Stimulated activated CD8-positive, alpha-beta memory T cell treated with anti-CD3 and anti-CD28 coated beads, Interleukin-2, amount 100 ng/mL, for 1 hour (primary cell): ENCODE measurements around the gene RBMS3.
"Not testable (repeated sequence)": the region's sequence is repeated elsewhere in the genome, so short reads cannot be mapped to it uniquely, and the experiment has no call there.

Experiments used
- DNase-seq, 2 donors: peaks; one replicate each; pipeline ENCODE4 v3.0.0-alpha.2; 2020; ENCODE audit warnings: low read depth in 2 of 2

The RBMS3 gene

DNA sequence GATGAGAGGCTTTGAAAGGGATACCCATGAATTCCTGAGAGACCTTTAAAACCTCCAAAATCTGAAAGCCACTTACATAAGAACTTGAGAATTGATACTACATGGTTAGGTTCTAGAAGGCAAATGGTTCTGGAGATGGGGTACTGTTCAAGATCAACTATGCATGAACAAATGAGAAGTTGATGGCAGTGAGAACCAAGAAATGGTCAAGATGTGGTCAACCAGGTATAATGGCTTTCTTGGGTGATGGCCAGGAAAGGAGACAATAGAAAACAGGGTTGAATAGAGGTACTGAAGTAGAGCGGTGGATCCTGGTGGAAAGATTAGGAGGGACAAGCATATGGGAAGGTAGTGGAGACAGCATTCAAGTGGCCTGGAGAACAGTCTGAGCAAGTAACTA is 200.4 kb downstream of the RBMS3 start:
- no peak for DNase-seq

DNA sequence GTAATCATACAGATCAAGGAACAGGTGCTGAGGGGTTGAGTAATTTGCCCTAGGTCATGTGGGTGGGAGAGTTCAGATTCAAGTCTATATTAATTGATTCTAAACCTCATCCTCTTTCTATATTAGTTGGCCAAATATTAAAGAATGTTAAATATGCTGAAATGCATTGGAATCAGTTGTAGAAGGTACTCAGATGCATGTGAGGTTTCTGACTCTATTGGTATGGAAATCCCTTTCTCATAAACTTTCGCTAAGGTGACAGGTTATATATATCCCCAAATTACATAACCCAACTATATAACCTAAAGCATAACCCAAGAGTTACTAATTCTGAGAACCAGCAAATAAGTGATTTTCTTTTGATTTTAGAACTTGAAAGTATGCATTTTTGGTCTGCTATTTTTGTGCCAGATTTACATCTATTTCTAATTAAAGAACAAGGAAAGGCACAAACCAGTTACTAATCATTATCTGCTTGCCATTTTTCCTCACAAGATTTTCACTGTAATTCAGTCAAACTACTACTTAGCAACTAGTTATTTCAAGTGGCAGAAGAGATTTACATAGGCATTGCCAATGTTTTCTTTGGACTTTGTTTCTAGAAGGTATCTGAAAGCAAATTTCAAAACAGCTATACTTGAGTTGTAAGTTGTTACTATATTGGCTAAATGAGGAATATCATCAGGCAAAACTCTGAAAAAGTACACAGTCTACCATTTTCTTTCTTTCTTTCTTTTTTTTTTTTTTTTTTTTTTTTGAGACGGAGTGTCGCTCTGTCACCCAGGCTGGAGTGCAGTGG is 201.3 kb downstream of the RBMS3 start:
- no peak for DNase-seq

DNA sequence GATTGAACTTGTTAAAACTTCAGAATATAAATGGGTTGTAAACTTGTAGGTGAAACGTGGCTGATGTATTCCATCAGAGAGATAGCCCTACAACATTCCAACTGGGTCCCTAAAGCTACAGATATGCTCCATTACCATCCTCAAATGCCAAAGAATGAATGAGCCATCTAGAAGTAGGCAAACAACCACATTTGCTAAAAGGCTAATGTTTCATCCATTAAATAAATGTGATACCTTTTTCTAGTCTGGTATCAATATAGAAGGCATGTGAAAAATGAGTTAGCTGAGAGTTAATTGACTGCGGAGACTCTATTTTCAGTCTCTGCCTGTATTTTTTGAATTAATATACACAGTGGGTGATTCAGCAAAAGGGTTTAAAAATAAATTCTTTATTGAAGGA is 203.8 kb downstream of the RBMS3 start:
- DNase-seq = no peak

DNA sequence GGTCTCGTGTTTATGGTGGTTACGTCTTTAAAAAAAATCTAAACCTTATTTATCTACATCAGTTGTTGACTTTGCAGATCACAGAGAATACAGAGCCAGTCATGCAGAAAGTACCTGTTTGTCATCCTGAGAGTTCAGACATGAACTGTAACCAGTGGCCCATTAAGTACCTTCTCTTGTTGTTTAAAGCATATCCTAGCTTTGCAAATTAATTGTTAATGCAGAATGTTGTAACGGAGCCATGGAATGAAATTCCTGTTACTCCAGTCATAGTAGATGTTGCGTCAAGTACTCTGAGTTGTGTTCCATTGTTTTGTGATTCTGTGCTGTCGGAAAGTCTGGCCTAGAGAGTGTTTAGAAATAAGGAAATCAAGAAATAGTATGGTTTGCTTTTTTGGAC is 205.2 kb downstream of the RBMS3 start:
- no peak for DNase-seq

DNA sequence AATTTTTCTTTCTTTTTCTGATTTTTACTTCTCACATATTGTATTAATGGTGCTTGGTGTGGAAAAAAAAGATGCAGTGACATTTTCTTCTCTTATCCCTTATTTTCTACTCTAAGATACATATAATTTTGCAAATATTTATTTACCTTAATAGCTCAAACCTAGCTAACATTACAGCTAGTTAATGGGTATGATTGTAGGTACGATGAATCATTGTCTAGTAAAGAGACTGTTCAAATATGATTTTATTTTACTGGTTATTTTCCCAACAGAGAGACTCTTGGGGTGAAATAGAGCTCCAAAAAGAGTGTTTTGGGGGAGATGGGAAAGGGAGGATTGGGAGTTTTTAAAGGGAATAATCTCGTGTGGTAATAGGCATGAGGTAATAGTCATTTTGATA is 206.0 kb downstream of the RBMS3 start:
- no peak for DNase-seq

DNA sequence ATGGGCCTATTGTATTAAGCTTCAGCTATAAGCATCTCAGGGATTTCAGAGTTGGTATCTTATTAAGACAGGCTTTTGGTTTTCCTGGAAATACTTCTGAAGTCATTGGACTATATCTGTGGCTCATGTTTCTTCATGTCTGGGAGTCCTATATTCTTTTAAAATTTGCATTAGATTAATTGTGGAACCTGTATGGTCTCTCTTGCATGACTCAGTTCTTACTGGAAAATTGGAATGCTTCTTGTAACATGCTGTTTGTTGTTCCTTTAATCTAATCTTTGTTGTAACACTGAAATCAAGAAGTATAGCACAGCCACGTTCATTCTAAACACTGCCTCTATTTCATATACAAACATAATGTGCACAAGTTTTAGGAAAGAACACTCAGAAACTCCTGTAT is 208.1 kb downstream of the RBMS3 start:
- DNase-seq = no peak

DNA sequence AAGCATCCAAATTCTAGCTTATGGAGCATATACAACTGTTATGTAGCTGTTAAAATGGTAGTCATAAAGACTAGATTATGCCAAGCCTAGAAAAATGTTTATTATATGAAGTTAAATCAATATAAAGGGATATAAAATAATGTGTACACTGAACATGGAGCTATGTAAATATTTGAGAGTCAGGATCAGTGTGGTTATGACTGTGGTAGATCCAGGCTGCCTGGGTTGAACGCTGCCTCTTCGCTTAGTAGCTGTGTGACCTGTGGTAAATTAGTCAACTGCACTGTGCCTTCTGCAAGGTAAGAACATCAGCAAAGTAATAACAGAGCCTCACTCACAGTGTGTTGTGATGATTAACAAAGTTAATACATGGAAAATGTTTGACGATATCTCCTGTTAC is 212.2 kb downstream of the RBMS3 start:
- no peak for DNase-seq

DNA sequence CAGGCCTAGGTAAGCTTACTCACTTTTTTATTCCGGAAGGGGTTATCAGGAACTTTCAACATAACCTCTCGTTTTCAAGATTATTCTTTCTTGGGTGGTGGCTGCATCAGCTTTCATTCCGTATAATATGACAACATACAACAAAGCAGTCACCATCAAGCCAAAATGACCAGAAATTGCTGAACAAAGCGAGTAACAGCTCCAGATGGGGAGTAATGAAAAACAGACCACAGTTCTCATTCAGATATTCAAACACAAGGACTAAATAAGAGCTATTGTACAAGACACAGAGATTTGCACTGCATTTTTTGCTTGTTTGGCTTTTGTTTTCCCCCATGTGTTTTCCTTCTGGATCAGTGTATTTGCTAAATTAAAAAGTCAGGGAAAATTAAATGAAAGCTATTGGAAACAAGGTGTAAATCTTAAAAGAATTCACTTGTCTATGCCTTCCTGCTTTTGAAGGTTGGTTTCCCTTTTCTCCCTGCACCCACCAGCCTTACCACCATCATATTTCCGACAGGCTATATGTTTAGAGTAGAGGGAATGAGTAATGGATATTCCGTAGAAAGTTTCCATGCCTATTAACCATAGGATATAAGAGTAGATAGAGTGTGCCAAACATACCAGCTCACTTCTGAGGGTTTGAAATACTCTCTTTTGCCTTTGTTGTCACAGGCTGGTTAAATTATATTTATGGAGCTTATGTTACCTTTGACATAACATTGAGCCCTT is 213.6 kb downstream of the RBMS3 start:
- DNase-seq = no peak

DNA sequence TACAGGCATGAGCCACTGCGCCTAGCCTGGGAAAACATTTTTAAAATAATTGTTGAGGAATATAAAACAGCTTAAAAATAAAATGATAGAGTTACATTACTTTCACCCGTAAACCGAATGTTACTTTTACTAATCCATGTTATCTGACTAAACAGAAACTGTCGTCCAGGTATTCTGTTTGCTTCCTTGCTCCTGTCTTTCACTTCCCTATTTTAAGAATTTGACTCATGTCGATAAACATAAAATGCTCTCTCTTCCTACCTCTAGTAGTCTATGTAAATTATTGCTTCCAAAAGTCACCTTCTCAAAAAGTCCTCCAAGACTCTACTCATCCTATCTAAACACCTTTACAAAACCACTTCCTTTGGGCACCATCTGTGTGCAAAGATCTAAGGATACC is 216.4 kb downstream of the RBMS3 start:
- no peak for DNase-seq

DNA sequence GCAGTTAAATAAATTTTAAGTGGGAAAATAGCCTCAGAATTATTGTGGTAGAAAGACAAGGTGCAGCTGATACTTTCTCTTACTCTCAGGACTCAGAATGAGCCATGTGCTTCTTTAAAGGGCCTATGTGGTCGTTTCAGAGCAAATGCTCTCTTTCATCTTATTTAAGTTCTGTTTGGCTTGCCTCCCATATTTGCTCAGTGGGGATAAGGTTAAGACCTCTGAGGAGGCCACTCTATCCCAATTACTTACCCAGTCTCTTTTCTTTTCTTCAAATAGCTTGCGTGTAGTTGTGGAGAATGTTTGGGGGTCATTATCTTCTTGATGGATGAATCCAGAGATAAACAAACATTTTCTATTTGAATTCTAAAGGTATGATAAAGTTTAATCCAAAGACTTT is 221.9 kb downstream of the RBMS3 start:
- DNase-seq = no peak

DNA sequence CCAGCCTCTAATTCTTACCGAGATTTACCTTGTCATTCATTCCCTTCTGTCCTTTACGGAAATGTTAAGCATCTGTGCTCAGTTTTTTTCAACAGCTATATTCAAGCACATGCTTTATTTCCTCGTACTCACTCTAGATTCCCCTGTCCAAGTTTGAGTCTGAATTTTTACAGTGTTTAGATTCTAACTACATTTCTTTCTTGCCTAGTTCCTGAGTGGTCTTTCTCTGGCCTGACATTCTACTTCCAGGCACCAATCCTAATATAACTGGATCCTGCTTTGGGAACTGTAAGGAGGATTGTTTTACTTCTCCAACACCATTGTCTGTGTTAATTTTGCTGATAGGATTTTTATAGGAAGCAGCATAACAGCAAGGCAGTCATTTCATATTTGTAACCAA is 222.4 kb downstream of the RBMS3 start:
- no peak for DNase-seq

DNA sequence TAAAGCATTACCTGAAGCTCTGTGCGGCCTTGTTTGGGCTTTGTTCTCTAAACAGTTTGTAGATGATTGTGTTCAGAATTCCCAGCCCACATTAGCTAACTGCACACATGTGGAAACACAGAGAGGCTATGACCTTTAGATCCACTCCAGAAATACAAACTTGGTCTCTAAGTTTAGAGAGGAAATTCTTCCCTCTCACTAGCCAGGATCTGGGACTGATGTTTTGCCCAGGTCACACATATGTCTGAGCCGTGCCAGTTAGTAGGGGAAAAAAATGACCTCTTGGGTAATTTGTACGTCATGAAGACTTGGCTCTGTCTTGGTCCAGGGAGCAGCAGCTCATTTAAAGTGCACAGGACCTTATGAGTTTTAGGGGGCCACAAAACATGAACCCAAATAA is 223.1 kb downstream of the RBMS3 start:
- DNase-seq = no peak

DNA sequence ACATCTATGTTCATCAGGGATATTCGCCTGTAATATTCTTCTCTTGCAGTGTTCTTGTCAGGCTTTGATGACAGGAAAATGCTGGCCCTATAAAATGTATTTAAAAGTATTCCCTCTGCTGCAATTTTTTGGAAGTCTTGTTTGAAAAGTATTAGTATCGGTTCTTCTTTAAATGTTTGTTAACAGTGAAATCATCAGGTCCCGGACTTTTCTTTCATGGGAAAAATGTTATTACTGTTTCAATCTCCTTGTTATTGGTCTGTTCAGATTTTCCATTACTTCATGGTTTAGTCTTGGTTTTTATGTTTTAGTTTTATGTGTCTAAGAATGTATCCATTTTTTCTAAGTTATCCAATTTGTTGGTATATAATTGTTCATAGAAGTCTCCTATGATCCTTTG is 225.6 kb downstream of the RBMS3 start:
- no peak for DNase-seq

DNA sequence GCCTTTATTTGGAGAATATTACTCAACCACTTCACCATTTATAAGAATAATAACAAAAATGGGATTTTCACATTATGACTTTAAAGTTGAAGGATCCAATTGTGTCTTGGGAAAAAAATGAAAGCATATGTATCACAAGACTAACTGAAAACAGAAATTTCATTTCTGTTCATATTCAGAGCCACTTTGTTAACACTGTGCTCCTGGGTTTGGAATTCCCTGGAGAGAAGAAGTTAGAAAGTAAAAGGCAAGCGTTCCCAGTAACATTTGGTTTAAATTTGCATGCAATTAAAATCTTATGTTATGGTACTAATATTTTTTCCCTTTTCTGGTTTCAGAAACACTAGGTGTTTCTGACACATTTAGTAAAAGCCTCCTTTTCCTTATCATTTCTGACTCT is 230.8 kb downstream of the RBMS3 start:
- DNase-seq = no peak

DNA sequence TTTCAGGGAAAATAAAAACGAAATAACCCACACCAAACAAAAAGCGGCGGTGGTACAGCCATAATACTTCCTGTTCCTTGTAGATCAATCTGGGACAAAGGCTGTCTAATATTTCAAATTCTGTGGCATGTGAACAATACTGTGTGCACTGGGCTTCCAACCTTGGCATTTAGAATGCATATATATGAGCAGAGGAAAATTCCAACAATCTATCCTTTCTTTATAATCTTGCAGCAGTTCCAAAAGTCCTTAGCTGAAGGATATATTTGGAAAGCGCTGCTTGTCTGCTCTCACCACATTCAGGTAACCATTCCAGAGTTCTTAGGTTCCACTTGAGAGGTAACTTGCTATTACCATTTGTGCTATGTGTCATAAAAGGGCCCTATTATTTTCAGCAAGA is 231.8 kb downstream of the RBMS3 start:
- no peak for DNase-seq

DNA sequence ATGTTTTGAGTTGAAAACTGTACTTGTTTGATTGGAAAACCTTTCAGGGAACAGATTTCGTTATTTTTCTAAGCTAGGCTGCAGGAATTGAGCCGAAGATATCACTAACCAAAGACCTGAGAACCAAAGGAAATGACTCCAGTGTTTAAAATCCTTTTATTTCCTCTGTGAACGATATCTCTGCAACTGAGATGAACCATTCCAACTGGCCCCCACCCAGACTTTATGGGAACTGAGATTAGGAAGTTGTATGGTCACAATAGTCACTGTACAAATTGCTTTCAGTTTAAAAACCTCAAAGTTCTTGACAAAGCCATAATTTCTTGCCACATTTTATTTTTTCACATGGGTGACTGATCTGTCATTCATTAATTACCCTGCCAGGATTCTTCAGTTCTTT is 232.4 kb downstream of the RBMS3 start:
- DNase-seq = no peak

DNA sequence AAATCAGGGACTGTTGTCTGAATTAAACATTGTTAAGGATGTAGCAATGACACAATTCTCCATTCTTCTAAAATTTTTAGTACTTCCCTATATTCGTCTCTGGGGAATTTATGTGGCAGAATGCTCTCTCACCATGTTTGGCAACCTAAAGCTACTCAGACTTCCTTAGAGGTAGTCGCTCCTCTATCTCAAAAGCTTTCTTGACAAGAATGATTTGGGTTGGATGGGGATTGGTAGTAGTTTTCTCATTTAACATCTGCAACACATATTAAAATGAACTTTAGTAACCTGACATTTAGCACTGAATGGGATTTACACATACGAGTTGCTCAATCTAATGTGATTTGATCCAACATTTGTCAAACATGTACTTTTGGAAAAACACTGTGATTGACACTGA is 233.3 kb downstream of the RBMS3 start:
- no peak for DNase-seq

DNA sequence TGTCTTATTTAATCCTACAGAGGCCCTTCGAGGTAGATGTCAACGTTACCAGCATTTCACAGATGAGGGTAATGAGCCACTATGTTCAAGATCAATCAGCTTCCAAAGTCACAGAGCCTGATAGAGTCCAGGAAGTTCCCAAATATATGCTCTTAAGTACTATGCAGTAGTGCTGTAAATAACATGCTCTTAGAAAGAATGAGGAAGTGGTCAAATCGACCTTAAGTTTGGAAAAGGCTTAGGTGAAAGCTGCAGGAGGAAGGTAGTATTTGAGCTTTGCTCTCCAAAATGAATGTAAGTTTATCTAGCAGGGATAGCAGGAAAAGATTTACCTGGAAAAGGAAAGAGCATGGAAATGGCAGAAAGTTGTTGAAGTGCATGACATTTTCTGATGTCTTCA is 234.0 kb downstream of the RBMS3 start:
- DNase-seq = no peak

DNA sequence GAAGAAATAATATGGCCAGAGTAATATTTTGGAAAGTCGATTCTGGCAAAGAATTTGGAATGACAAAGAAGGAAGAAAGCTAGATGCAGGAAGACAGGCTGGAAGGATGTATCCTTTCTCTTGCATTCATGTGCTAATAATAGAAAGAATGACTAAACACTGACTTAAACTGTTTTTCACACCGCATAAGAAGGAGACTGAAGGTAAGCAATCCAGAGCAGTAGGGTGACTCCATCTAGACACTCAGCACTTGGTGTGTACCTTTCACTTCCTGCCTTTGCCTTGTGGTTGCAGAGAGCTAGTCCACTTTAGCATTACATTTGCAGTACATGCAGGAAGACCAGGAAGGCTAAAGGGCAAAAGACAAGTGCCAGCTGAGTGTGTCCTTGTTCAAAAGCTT is 234.6 kb downstream of the RBMS3 start:
- no peak for DNase-seq

DNA sequence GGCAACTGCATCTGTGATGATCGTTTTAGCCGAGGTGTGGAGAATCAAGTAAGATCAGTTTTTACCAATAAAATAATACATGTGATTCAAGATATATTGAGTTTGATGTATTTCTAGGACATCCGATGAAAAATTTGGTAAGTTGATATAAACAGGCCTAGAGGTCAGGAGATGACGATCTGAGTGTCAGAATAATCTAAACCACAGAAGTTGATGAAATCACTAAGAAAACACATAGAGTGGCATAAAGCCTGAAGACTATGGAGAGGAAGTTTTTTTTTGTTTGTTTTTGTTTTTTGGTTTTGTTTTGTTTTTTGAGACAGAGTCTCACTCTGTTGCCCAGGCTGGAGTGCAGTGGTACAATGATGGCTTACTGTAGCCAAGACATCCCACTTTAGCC is 235.3 kb downstream of the RBMS3 start:
- no peak for DNase-seq

DNA sequence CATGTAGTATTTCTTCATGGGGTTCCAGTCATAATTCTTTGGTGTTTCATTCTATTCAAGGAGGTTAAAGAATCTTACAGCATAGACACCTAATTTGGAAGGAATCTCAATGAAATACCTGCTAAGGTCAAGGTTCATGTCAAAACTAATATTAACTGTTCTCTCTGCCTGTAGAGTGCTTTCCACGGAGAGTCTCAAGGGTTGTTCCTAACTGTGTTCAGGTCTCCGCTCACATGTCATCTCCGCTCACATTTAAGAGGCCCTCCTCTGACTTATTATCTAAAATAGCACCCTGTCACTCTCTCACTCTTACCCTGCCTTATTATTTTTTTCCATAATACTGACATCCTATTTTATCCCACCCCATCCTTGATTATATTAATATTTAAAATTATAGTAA is 239.9 kb downstream of the RBMS3 start:
- no peak for DNase-seq

DNA sequence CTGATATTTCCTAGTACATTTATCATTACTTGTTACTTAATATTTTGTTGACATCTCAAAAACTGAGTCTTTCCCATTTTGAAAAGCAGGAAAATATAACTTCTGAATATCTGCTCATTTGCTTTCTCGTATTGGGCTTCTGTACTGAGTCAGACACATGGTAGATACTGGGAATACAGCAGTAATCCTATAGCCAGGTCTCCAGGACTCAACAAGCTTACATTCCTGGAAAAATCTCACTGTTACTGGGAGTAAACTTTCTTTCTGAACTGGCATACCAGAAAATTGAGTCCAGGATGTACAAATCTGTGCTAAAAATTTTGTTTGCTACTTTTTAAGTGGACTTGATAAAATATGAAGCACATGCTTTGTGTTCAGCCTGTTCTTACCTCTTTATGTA is 240.4 kb downstream of the RBMS3 start:
- DNase-seq = no peak

DNA sequence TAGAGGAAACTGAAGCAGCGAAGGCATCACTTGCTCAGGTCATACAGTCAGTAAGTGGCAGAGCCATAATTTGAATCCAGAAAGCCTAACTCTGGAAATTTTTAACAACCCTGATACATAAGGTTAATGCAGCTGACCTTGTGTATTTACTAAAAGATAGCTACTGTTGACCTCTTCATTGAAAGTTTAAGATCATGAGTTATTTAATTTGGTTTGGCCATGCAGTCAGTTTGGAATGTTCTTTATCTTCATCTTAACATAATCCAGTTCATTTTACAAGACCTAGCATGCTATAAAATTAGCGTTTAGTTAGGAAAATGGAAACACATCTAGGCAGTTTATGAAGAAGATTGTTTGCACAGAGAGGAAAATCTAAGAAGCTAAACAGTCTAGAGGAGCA is 240.9 kb downstream of the RBMS3 start:
- no peak for DNase-seq

DNA sequence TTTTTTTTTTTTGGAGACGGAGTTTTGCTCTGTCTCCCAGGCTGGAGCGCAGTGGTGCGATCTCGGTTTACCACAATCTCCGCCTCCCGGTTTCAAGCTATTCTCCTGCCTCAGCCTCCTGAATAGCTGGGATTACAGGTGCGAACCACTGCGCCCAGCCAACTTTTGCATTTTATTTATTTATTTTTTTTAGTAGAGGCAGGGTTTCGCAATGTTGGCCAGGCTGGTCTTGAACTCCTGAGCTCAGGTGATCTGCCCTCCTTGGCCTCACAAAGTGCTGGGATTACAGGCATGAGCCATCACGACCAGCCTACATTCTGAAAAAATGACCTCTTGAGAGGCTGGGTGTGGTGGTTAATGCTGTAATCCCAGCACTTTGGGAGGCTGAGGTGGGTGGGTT is 243.6 kb downstream of the RBMS3 start:
- DNase-seq = not testable (repeated sequence)
